HG03354 (cell line): Measurements from ENCODE around the gene ZNF81.
A peak's percentile ranks its signal among the peaks of the same experiment; 100 is the strongest.
"Not testable (repeated sequence)": the region's sequence is repeated elsewhere in the genome, so short reads cannot be mapped to it uniquely, and the experiment has no call there.

Source experiments
- ATAC-seq: cut with Tn5 transposase; IDR thresholded peaks from one replicate; pipeline ENCODE4 v1.9.1; 2021; ENCODE audit warnings: mild to moderate bottlenecking; ENCODE audit not compliant: unreplicated experiment, poor library complexity, severe bottlenecking

ZNF81 gene

GRCh38 chrX:47915886-47916493, 79.3 kb downstream of the ZNF81 start:
- ATAC-seq = no peak

GRCh38 chrX:47918274-47918673, 81.6 kb downstream of the ZNF81 start:
- no peak for ATAC-seq

- ATAC-seq = no peak
These were observed 90.5 kb downstream of the ZNF81 start for GRCh38 chrX:47927212-47927611.

GRCh38 chrX:47931970-47932369, 95.3 kb downstream of the ZNF81 start:
- not testable (repeated sequence) for ATAC-seq

GRCh38 chrX:47933946-47934345, 97.2 kb downstream of the ZNF81 start:
- ATAC-seq = no peak

GRCh38 chrX:47936224-47936939, 99.7 kb downstream of the ZNF81 start:
- ATAC-seq = peak; percentile 53

GRCh38 chrX:47936940-47937317, 100.2 kb downstream of the ZNF81 start:
- ATAC-seq = peak; percentile 25

GRCh38 chrX:47940448-47940847, 103.7 kb downstream of the ZNF81 start:
- ATAC-seq = no peak

GRCh38 chrX:47941423-47941822, 104.7 kb downstream of the ZNF81 start:
- ATAC-seq = no peak

GRCh38 chrX:47955295-47955694, 118.6 kb downstream of the ZNF81 start:
- ATAC-seq = not testable (repeated sequence)

- no peak for ATAC-seq
These were observed 119.3 kb downstream of the ZNF81 start for GRCh38 chrX:47956016-47956415.

GRCh38 chrX:47958206-47958605, 121.5 kb downstream of the ZNF81 start:
- not testable (repeated sequence) for ATAC-seq

GRCh38 chrX:47958761-47959342, 122.2 kb downstream of the ZNF81 start:
- ATAC-seq = no peak

GRCh38 chrX:47960406-47960805, 123.7 kb downstream of the ZNF81 start:
- ATAC-seq = no peak

GRCh38 chrX:47961830-47962229, 125.1 kb downstream of the ZNF81 start:
- not testable (repeated sequence) for ATAC-seq

GRCh38 chrX:47965526-47965925, 128.8 kb downstream of the ZNF81 start:
- ATAC-seq = not testable (repeated sequence)
